Uterus (tissue), 4 donors: Measurements from ENCODE around the gene ARSG. TPM values are rescaled to one million over a fixed set of nuclear protein-coding genes. Genes with fewer than 3 reads are reported as not detected.

Source experiments
- DNase-seq, 2 donors: peaks; one replicate each; pipeline ENCODE4 v3.0.0-alpha.2; 2019 to 2020
- H3K27ac ChIP-seq, 2 donors: fragments of 200-600 bp; sonication (generic); 1 replicate in 1 of 2; 2 replicates in 1 of 2; pipeline ENCODE4 v1.5.1; 2016 to 2018
- H3K27me3 ChIP-seq, 2 donors: fragments of 200-600 bp; sonication (generic); one replicate each; pipeline ENCODE4 v1.5.1; 2018 to 2019; ENCODE audit warnings: control low read depth in 1 of 2
- H3K36me3 ChIP-seq, 2 donors: fragments of 200-600 bp; sonication (generic); one replicate each; pipeline ENCODE4 v1.5.1; 2019; ENCODE audit warnings: control low read depth in 1 of 2
- H3K4me1 ChIP-seq, 2 donors: fragments of 200-600 bp; sonication (generic); one replicate each; pipeline ENCODE4 v1.5.1; 2018 to 2019; ENCODE audit warnings: control low read depth in 1 of 2
- H3K4me3 ChIP-seq, 2 donors: fragments of 200-600 bp; sonication (generic); 1 replicate in 1 of 2; 2 replicates in 1 of 2; pipeline ENCODE4 v1.5.1; 2018 to 2019; ENCODE audit warnings: mild to moderate bottlenecking in 1 of 2
- H3K9me3 ChIP-seq, 2 donors: fragments of 200-600 bp; sonication (generic); one replicate each; pipeline ENCODE4 v1.5.1; 2019; ENCODE audit warnings: control low read depth in 1 of 2
- CTCF ChIP-seq, 4 experiments: fragments of 200-600 bp in 2 of 4; fragments of 450-650 bp in 2 of 4; sonication (generic) in 2 of 4; IDR thresholded peaks; one replicate each; pipeline ENCODE4 v1.5.1; 2016 to 2019; ENCODE audit warnings: antibody characterized with exemption in 4 of 4, mild to moderate bottlenecking in 2 of 4, moderate library complexity in 1 of 4
- POLR2A ChIP-seq, 2 donors: fragments of 450-650 bp; IDR thresholded peaks; one replicate each; pipeline ENCODE4 v1.6.1; 2016; ENCODE audit warnings: antibody characterized with exemption in 2 of 2, mild to moderate bottlenecking in 1 of 2, moderate library complexity in 1 of 2
- intact Hi-C: fragments of 100-400 bp; cut with DNase I; formaldehyde crosslinking; loops from one replicate; pipeline ENCODE4 v1.15.1; 2023; ENCODE audit warnings: low total_unique reads
- total RNA-seq, 4 donors: library from RNA; depleted of rRNA in 3 of 4; stranded (reverse); fragments of >200 nt in 3 of 4; gene quantifications; one replicate each; pipeline versions ENCODE4 v1.1.0 to v1.2.4, GENCODE V29; 2014 to 2023
- donor health status: DM: yes; HTN: yes; CAD: no.

The ARSG gene
- total RNA-seq, 4 donors from 2014 or later = 0.59 to 6.4 (median 5.7) TPM

GRCh38 chr17:68381076-68381900 lies 90.0 kb downstream of the ARSG start:
- intact Hi-C loops = no loop called here
- peak; percentile 75 to 81 for DNase-seq
- H3K27ac ChIP-seq = peak overlapping the region; percentile 97 to 98

GRCh38 chr17:68382582-68383085 lies 91.3 kb downstream of the ARSG start:
- TF ChIP-seq POLR2A (IDR thresholded peaks at IDR 0.05) (no peak), CTCF (IDR thresholded peaks at IDR 0.05) (no peak)
- H3K9me3 ChIP-seq = no peaks in the 10 kb centered on the region
- H3K4me1 ChIP-seq = peaks cover 4 to 12% of the 10 kb centered on the region in 2 donors
- peak overlapping the region; percentile 97 to 98 for H3K27ac ChIP-seq
- DNase-seq = no peak
- no peaks in the 10 kb centered on the region for H3K27me3 ChIP-seq
- intact Hi-C loops = no loop called here
- no peak overlapping the region for H3K4me3 ChIP-seq
- no peaks in the 10 kb centered on the region for H3K36me3 ChIP-seq

More at GRCh38 chr17:68381076-68381900, 90.0 kb downstream of the ARSG start:
- no peaks in the 10 kb centered on the region for H3K27me3 ChIP-seq
- peaks cover 12% of the 10 kb centered on the region in 2 donors for H3K4me1 ChIP-seq
- no peak for TF ChIP-seq CTCF (IDR thresholded peaks at IDR 0.05)
- TF ChIP-seq POLR2A (IDR thresholded peaks at IDR 0.05) = peak in 1 of 2 donors; percentile 9
- no peaks in the 10 kb centered on the region for H3K36me3 ChIP-seq
- H3K9me3 ChIP-seq = no peaks in the 10 kb centered on the region
- no peak overlapping the region for H3K4me3 ChIP-seq

GRCh38 chr17:68383120-68383442 lies 91.8 kb downstream of the ARSG start:
- Histone ChIP-seq H3K27ac (peak overlapping the region; percentile 97 to 98), H3K36me3 (no peaks in the 10 kb centered on the region), H3K9me3 (no peaks in the 10 kb centered on the region), H3K27me3 (no peaks in the 10 kb centered on the region), H3K4me1 (peaks cover 4 to 12% of the 10 kb centered on the region in 2 donors), H3K4me3 (no peak overlapping the region)
- TF ChIP-seq CTCF (IDR thresholded peaks at IDR 0.05) = no peak
- no peak for TF ChIP-seq POLR2A (IDR thresholded peaks at IDR 0.05)
- intact Hi-C loops = no loop called here
- no peak for DNase-seq

GRCh38 chr17:68383443-68384321 lies 92.4 kb downstream of the ARSG start:
- peak; percentile 56 to 74 for DNase-seq
- no peaks in the 10 kb centered on the region for H3K27me3 ChIP-seq
- no peak for TF ChIP-seq CTCF (IDR thresholded peaks at IDR 0.05)
- TF ChIP-seq POLR2A (IDR thresholded peaks at IDR 0.05) = no peak
- peak overlapping the region; percentile 97 to 98 for H3K27ac ChIP-seq
- no peaks in the 10 kb centered on the region for H3K9me3 ChIP-seq
- no peak overlapping the region for H3K4me3 ChIP-seq
- intact Hi-C loops = no loop called here
- H3K4me1 ChIP-seq = peaks cover 4 to 12% of the 10 kb centered on the region in 2 donors
- no peaks in the 10 kb centered on the region for H3K36me3 ChIP-seq
